ENCODE measurements around the gene HOXB6. TPM values are rescaled to one million over a fixed set of nuclear protein-coding genes. Genes with fewer than 3 reads are reported as not detected.

Gene HOXB6
- total RNA-seq, 3 donors from 2014 or later = 41.3 to 68.8 (median 50.9) TPM

DNA sequence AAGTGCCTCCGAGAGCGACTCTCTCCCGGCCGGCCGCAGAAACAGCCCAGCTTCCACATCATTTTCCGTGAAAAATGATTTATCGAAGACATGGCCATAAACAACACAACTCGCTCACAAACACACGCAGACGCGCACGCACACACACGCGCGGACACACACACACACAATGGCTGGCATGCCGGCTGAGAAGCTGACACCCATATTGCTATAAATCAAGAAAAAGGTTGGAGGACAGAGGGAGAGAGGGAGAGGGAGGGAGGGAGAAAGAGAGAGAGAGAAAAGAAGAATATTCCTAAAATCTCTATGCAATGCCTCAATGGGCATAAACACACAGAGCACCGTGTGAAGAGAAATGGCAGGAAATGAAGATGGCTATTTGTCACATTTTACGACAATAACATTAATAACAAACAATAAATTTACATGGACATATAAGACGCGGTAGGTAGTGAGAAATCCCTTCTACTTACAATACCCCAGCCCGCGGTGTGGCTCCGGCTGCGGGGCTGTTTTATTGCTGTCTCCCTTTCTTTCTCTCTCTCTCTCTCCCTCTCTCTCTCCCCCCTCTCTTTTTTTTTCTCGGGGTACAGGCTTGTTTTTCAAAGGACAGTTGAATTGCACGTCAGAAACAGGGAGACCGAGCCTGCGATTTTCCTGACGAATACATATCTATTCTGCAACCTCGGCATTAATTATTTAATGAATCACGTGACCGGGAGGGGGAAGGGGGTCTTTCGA lies 36.1 kb downstream of the HOXB6 start:
- ATAC-seq (no peak), DNase-seq (peak in 1 of 3 donors; percentile 36)
- H3K36me3 ChIP-seq (ENCODE audit: low read depth) = no peaks in the 10 kb centered on the region
- no peak overlapping the region for H3K4me3 ChIP-seq
- H3K4me1 ChIP-seq (ENCODE audit: low read depth) = peaks cover 34% of the 10 kb centered on the region
- H3K9me3 ChIP-seq = no peaks in the 10 kb centered on the region
- TF ChIP-seq, protein P1, sequence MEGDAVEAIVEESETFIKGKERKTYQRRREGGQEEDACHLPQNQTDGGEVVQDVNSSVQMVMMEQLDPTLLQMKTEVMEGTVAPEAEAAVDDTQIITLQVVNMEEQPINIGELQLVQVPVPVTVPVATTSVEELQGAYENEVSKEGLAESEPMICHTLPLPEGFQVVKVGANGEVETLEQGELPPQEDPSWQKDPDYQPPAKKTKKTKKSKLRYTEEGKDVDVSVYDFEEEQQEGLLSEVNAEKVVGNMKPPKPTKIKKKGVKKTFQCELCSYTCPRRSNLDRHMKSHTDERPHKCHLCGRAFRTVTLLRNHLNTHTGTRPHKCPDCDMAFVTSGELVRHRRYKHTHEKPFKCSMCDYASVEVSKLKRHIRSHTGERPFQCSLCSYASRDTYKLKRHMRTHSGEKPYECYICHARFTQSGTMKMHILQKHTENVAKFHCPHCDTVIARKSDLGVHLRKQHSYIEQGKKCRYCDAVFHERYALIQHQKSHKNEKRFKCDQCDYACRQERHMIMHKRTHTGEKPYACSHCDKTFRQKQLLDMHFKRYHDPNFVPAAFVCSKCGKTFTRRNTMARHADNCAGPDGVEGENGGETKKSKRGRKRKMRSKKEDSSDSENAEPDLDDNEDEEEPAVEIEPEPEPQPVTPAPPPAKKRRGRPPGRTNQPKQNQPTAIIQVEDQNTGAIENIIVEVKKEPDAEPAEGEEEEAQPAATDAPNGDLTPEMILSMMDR (IDR thresholded peaks at IDR 0.05) = no peak
- intact Hi-C loops (cut with DNase I, micrococcal nuclease) = no loop called here

DNA sequence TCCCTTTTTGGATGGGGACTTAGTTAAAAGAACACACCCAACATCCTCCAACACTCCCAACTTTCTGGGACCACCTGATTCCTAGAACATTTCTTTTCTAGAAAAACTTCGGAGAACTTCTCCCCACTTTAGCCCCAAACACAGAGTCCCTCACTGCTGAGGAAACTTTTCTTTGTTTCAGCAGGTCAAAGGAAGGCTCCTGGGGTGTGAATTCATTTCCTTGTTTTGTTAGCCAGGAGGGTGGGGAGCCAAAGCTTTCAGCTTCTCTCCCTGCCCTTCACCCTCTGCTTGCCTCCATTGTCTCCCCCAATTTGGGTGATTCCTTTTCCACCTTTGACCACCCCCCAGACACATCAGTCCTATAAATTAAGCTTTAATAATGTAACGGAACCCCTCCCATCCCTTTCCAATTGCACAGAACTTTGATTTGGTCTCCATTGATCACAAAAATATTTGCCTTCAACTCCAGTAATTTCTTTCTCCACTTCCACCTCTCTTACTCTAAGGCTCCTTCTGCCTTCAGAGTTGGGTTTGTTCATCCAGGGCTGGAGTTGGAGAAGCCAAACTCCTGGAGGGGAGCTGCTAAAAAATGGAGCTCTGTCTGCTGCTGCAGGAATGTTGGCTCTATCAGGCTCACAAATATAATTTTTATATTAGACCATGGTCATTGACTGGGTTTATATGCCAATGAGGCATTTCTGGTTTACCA lies 37.0 kb downstream of the HOXB6 start:
- Histone ChIP-seq H3K4me1 (ENCODE audit: low read depth) (peaks cover 40% of the 10 kb centered on the region), H3K4me3 (no peak overlapping the region), H3K36me3 (ENCODE audit: low read depth) (no peaks in the 10 kb centered on the region), H3K9me3 (no peaks in the 10 kb centered on the region)
- DNase-seq (peak in 1 of 3 donors; percentile 9), ATAC-seq (peak; percentile 54)
- intact Hi-C loops (cut with DNase I, micrococcal nuclease) = no loop called here
- TF ChIP-seq, protein P1 (IDR thresholded peaks at IDR 0.05) = no peak

DNA sequence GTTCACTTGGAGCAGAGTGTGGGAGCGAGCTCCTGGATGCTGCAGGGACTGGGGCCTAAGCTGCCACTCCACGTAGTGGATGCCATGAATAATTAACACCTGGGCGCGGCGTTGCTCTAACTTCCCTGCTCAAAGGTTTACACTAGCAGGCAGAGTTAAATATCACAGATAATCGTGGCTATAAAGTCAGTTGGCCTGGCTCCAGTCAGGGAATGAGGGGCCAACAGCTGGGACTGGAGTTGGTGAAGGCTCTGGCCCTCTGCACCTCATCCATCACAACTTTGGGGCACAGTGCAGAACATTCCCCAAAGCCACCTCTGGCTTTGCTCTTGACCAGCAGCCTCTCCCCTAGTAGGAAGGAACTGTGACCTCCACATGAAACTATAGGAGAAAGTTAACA lies 37.6 kb downstream of the HOXB6 start:
- no peaks in the 10 kb centered on the region for H3K36me3 ChIP-seq (ENCODE audit: low read depth)
- H3K4me1 ChIP-seq (ENCODE audit: low read depth) = peaks cover 43% of the 10 kb centered on the region
- H3K4me3 ChIP-seq = no peak overlapping the region
- TF ChIP-seq, protein P1 (IDR thresholded peaks at IDR 0.05) = no peak
- peak; percentile 69 to 83 (median 76) for DNase-seq
- intact Hi-C loops (cut with DNase I, micrococcal nuclease) = no loop called here
- no peaks in the 10 kb centered on the region for H3K9me3 ChIP-seq
- peak; percentile 89 for ATAC-seq

DNA sequence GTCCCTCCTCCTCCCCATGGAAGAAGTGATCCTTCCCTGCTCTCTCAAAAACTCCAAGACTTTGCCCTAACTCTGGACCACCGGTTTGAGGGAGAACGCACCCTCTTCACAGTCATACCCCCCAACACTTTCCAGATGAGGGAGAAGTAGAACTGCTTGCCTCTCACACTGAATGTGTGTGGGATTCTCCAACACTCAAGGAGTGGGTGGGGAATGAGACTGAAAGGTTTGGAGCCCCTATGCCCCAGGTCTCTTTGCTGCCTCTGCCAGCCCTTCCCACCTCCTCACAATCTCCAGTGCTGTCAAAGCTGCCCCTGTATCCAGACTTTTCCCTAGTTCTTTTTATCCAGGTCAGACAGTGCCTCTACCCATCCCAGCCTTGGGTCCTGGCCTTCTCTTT lies 38.1 kb downstream of the HOXB6 start:
- Histone ChIP-seq H3K4me3 (no peak overlapping the region), H3K9me3 (no peaks in the 10 kb centered on the region), H3K36me3 (ENCODE audit: low read depth) (no peaks in the 10 kb centered on the region), H3K4me1 (ENCODE audit: low read depth) (peaks cover 42% of the 10 kb centered on the region)
- intact Hi-C loops (cut with DNase I, micrococcal nuclease) = no loop called here
- DNase-seq = no peak
- TF ChIP-seq, protein P1 (IDR thresholded peaks at IDR 0.05) = no peak
- ATAC-seq = no peak

DNA sequence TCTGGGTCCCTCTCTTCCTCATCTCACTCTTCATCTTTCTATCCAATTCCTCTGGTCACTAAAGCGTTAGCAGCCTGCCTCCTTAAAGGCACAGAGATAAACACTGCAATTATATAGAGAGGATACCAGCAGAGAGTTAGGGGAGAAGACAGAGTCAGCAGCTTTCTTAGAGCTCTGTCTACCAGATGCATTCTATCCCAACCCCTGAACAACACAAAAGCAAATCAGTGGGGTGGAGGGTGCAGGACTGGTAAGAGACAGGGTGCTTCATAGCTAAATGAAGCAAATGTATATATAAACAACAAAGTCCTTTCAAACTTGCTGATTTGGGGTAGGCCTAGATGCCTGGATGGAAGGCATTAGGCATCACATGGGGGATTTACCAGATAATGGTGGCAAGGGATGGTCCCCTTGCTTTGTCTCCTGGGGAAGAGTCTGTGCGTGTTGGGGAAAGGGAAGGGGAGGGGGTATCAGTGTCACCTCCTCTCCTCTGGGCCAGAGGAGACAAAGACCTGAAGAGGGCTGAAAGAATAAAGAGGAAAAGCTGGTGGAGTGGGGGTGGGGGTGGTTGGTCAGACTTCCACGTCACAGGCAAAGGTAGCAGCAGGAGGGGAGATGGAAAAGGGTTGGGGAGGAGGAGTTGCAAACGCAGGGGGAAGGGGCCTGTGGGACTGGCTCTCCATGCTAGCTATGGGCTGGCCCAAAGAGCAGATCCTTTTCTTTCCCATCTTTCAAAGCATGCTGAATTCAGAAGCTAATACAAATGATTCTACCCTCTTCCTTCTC lies 38.7 kb downstream of the HOXB6 start:
- TF ChIP-seq, protein P1 (IDR thresholded peaks at IDR 0.05) = no peak
- H3K4me3 ChIP-seq = no peak overlapping the region
- intact Hi-C loops (cut with DNase I, micrococcal nuclease) = no loop called here
- H3K9me3 ChIP-seq = no peaks in the 10 kb centered on the region
- no peak for ATAC-seq
- DNase-seq = peak in 1 of 3 donors; percentile 17
- H3K36me3 ChIP-seq (ENCODE audit: low read depth) = no peaks in the 10 kb centered on the region
- H3K4me1 ChIP-seq (ENCODE audit: low read depth) = peaks cover 46% of the 10 kb centered on the region
